ENCODE results near the gene ZBTB1. TPM values are rescaled to one million over a fixed set of nuclear protein-coding genes. Genes with fewer than 3 reads are reported as not detected.

ZBTB1 gene
- total and polyA plus RNA-seq, 9 of the 15 experiments (the other 6 are each of a cell fraction or from before 2014, with no cell fraction given): 2.3 to 16.5 (median 9.0) TPM

GRCh38 chr14:64504310-64504896, at the start of gene ZBTB1 (continued):
- TF ChIP-seq NKRF (IDR thresholded peaks at IDR 0.05; ENCODE audit: borderline replicate concordance) (no peak), ZNF655 (CRISPR knock-in tag; IDR thresholded peaks at IDR 0.05) (no peak), KDM2B (CRISPR knock-in tag; IDR thresholded peaks at IDR 0.05) (no peak), NELFE (IDR thresholded peaks at IDR 0.05; ENCODE audit: insufficient read depth, insufficient read length) (no peak), ZFX (CRISPR knock-in tag; IDR thresholded peaks at IDR 0.05) (peak; percentile 46), MEF2D (tag; conservative IDR thresholded peaks at IDR 0.05; ENCODE audit: low read depth) (no peak), COPS2 (conservative IDR thresholded peaks at IDR 0.05) (no peak), ZNF146 (CRISPR knock-in tag; IDR thresholded peaks at IDR 0.05; ENCODE audit: unreplicated experiment) (no peak), TEAD1 (CRISPR knock-in tag; IDR thresholded peaks at IDR 0.05) (no peak), THAP12 (CRISPR knock-in tag; IDR thresholded peaks at IDR 0.05) (no peak), PURB (CRISPR knock-in tag; IDR thresholded peaks at IDR 0.05; ENCODE audit: low read depth) (no peak), PRDM10 (IDR thresholded peaks at IDR 0.05; ENCODE audit: partially characterized antibody) (peak; percentile 97), MAZ (CRISPR knock-in tag; conservative IDR thresholded peaks at IDR 0.05 in 1 of 2, IDR thresholded peaks at IDR 0.05 in 1 of 2) (peak in 1 of 2 experiments; percentile 18; a peak in 1 of 4 replicates), TBP (optimal IDR thresholded peaks at IDR 0.05; ENCODE audit: low read depth, low read length) (no peak), ZNF586 (CRISPR knock-in tag; conservative IDR thresholded peaks at IDR 0.05) (no peak), SFPQ (IDR thresholded peaks at IDR 0.05; ENCODE audit: low read depth, low read length) (no peak)
